ENCODE data around the gene HINFP. TPM values are rescaled to one million over a fixed set of nuclear protein-coding genes. Genes with fewer than 3 reads are reported as not detected.

HINFP gene
- total RNA-seq, 1 experiment from 2014 or later = 42.4 TPM

DNA sequence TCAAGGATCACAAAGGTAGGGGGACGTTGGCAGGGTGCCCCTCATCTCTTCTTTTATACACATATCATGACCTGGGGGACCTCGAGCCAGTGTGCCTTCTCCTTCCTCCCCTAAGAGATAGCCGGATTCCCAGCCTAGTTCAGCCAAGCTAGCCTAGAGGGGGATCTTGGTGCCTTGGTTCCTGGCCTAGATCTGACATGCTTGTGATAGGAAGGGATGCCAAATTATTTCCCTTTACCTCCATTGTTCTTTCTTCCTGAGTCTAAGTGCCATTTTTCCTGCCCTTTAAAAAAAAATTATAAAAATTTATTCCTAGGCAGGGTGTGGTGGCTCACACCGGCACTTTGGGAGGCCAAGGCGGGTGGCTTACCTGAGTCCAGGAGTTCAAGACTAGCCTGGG lies 7.0 kb upstream of the HINFP start:
- Histone ChIP-seq H3K79me2 (ENCODE audit: insufficient read depth, low read length) (no peaks in the 10 kb centered on the region), H3K4ac (ENCODE audit: low read depth, low read length) (no peak overlapping the region), H2BK120ac (ENCODE audit: low read depth, low read length, poor library complexity, severe bottlenecking) (no peak overlapping the region), H3K56ac (ENCODE audit: insufficient read length, low read depth, low read length) (no peak overlapping the region), H3K14ac (ENCODE audit: insufficient read depth, low read length) (no peak overlapping the region), H4K8ac (replicated peaks; ENCODE audit: insufficient read length, low read depth, low read length) (no peak overlapping the region), H3K18ac (ENCODE audit: insufficient read length, low read depth, low read length) (no peak overlapping the region), H3K79me1 (ENCODE audit: insufficient read depth, low read depth, low read length, poor library complexity, severe bottlenecking) (no peaks in the 10 kb centered on the region), H2BK12ac (ENCODE audit: insufficient read length, low read depth, low read length) (no peak overlapping the region), H4K5ac (ENCODE audit: insufficient read length, low read depth, low read length) (no peak overlapping the region), H3T11ph (ENCODE audit: low read length) (no peak overlapping the region), H3K4me2 (ENCODE audit: insufficient read depth, insufficient read length, low read length) (no peak overlapping the region), H3K27ac (ENCODE audit: insufficient read length, low read depth, low read length) (no peak overlapping the region), H2AK5ac (ENCODE audit: insufficient read length, low read length) (no peak overlapping the region), H2BK5ac (ENCODE audit: insufficient read length, low read length) (no peak overlapping the region), H3K9me3 (ENCODE audit: control insufficient read depth, low read depth, low read length) (no peaks in the 10 kb centered on the region), H4K20me1 (ENCODE audit: control insufficient read depth, insufficient read depth, insufficient read length) (no peaks in the 10 kb centered on the region), H3K9ac (ENCODE audit: extremely low read depth, insufficient read length, low read length) (no peak overlapping the region), H4K91ac (ENCODE audit: insufficient read length, low read depth, low read length) (no peak overlapping the region), H3K23ac (ENCODE audit: insufficient read length, low read depth, low read length) (no peak overlapping the region), H2BK20ac (ENCODE audit: low read depth, low read length, poor library complexity, severe bottlenecking) (no peak overlapping the region), H3K23me2 (ENCODE audit: insufficient read length, low read depth, low read length, poor library complexity, severe bottlenecking) (no peaks in the 10 kb centered on the region), H2AFZ (ENCODE audit: low read length) (no peak overlapping the region), H2BK15ac (ENCODE audit: low read depth, low read length) (no peak overlapping the region), H3K27me3 (ENCODE audit: insufficient read depth, low read length) (no peaks in the 10 kb centered on the region), H3K4me1 (ENCODE audit: insufficient read depth, low read length) (no peaks in the 10 kb centered on the region)
- no CpG with 5 or more reads among the region's 5 CpGs for WGBS (ENCODE audit: extremely low coverage, insufficient read length, low lambda C conversion rate)
- no peaks in the 10 kb centered on the region for H3K27me3 Mint-ChIP-seq (ENCODE audit: low read depth)
- TF ChIP-seq, protein P1, sequence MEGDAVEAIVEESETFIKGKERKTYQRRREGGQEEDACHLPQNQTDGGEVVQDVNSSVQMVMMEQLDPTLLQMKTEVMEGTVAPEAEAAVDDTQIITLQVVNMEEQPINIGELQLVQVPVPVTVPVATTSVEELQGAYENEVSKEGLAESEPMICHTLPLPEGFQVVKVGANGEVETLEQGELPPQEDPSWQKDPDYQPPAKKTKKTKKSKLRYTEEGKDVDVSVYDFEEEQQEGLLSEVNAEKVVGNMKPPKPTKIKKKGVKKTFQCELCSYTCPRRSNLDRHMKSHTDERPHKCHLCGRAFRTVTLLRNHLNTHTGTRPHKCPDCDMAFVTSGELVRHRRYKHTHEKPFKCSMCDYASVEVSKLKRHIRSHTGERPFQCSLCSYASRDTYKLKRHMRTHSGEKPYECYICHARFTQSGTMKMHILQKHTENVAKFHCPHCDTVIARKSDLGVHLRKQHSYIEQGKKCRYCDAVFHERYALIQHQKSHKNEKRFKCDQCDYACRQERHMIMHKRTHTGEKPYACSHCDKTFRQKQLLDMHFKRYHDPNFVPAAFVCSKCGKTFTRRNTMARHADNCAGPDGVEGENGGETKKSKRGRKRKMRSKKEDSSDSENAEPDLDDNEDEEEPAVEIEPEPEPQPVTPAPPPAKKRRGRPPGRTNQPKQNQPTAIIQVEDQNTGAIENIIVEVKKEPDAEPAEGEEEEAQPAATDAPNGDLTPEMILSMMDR (conservative IDR thresholded peaks at IDR 0.05) = no peak
- H3K4me3 Mint-ChIP-seq = no peak overlapping the region
- no peaks in the 10 kb centered on the region; a peak in 2 of 7 replicates for H3K36me3 Mint-ChIP-seq (ENCODE audit: insufficient read depth in 1 of 3, low read depth in 3 of 3)
- no peak overlapping the region for H3K27ac Mint-ChIP-seq
- no peak for DNase-seq
- no peaks in the 10 kb centered on the region; a peak in 1 of 5 replicates for H3K9me3 Mint-ChIP-seq
- peaks cover 8 to 22% of the 10 kb centered on the region in 2 experiments for H3K4me1 Mint-ChIP-seq

Data from H9 (cell line).